Ectodermal cell (in vitro differentiated cells): Measurements from ENCODE around the gene CASP8.

Experiments used
- H3K27ac ChIP-seq: 2 replicates; pipeline ENCODE4 v1.7.0; 2013; ENCODE audit warnings: mild to moderate bottlenecking, low read depth, low read length; ENCODE audit not compliant: insufficient read depth, poor library complexity, severe bottlenecking
- H3K27me3 ChIP-seq: 2 replicates; pipeline ENCODE4 v1.7.0; 2013; ENCODE audit warnings: mild to moderate bottlenecking, low read length; ENCODE audit not compliant: insufficient read depth, control insufficient read depth, poor library complexity, severe bottlenecking
- H3K36me3 ChIP-seq: one replicate; pipeline ENCODE4 v1.7.0; 2013; ENCODE audit warnings: low read length; ENCODE audit not compliant: control insufficient read depth, insufficient read depth
- H3K4me1 ChIP-seq: one replicate; pipeline ENCODE4 v1.7.0; 2013; ENCODE audit warnings: low read length; ENCODE audit not compliant: control insufficient read depth, insufficient read depth
- H3K4me3 ChIP-seq: 2 replicates; pipeline ENCODE4 v1.7.0; 2013; ENCODE audit warnings: low read depth, low read length, control low read depth; ENCODE audit not compliant: insufficient read depth
- H3K9me3 ChIP-seq: 2 replicates; pipeline ENCODE4 v1.7.0; 2013; ENCODE audit warnings: mild to moderate bottlenecking, low read length, moderate library complexity; ENCODE audit not compliant: control insufficient read depth
- WGBS, 2 experiments: methylation state at CpG; one replicate each; pipeline ENCODE4 v1.1.7; 2013; ENCODE audit warnings: missing lambda C conversion rate in 2 of 2; 5-methylcytosine and 5-hydroxymethylcytosine counted together

CASP8 gene

GRCh38 chr2:201257956-201258665 lies 2.2 kb upstream of the CASP8 start:
- Histone ChIP-seq H3K9me3 (no peaks in the 10 kb centered on the region), H3K27me3 (no peaks in the 10 kb centered on the region), H3K36me3 (no peaks in the 10 kb centered on the region), H3K27ac (peak overlapping the region; percentile 55), H3K4me1 (peaks cover 10% of the 10 kb centered on the region), H3K4me3 (no peak overlapping the region)
- 29 to 31% methylated on average over 10 of the region's 10 CpGs for WGBS, 2 experiments

- Histone ChIP-seq H3K27me3 (no peaks in the 10 kb centered on the region), H3K27ac (peak overlapping the region; percentile 55), H3K4me1 (peaks cover 10% of the 10 kb centered on the region), H3K36me3 (no peaks in the 10 kb centered on the region), H3K4me3 (no peak overlapping the region), H3K9me3 (no peaks in the 10 kb centered on the region)
- 47 to 49% methylated on average over 11 to 14 of the region's 15 CpGs for WGBS, 2 experiments
Observed at GRCh38 chr2:201258666-201259615, 1.4 kb upstream of the CASP8 start.

GRCh38 chr2:201261471-201261870 lies 1.1 kb downstream of the CASP8 start:
- Histone ChIP-seq H3K4me1 (peaks cover 10% of the 10 kb centered on the region), H3K27ac (no peak overlapping the region), H3K4me3 (no peak overlapping the region), H3K9me3 (no peaks in the 10 kb centered on the region), H3K36me3 (no peaks in the 10 kb centered on the region), H3K27me3 (no peaks in the 10 kb centered on the region)
- whole genome bisulfite sequencing, 2 experiments: 93% methylated on average over 9 of the region's 9 CpGs

- no peak overlapping the region for H3K27ac ChIP-seq
- no peaks in the 10 kb centered on the region for H3K36me3 ChIP-seq
- no peaks in the 10 kb centered on the region for H3K9me3 ChIP-seq
- 90% methylated on average over 2 of the region's 2 CpGs for WGBS, 2 experiments
- no peaks in the 10 kb centered on the region for H3K27me3 ChIP-seq
- no peak overlapping the region for H3K4me3 ChIP-seq
- peaks cover 10% of the 10 kb centered on the region for H3K4me1 ChIP-seq
Observed at GRCh38 chr2:201261906-201262305, 1.6 kb downstream of the CASP8 start.

- WGBS, 2 experiments: 90 to 92% methylated on average over 2 to 5 of the region's 6 CpGs
- Histone ChIP-seq H3K36me3 (no peaks in the 10 kb centered on the region), H3K27me3 (no peaks in the 10 kb centered on the region), H3K4me3 (no peak overlapping the region), H3K4me1 (peaks cover 10% of the 10 kb centered on the region), H3K9me3 (no peaks in the 10 kb centered on the region), H3K27ac (no peak overlapping the region)
Observed at GRCh38 chr2:201262718-201263117, 2.4 kb downstream of the CASP8 start.

- Histone ChIP-seq H3K4me3 (no peak overlapping the region), H3K27me3 (no peaks in the 10 kb centered on the region), H3K9me3 (no peaks in the 10 kb centered on the region), H3K4me1 (peaks cover 2% of the 10 kb centered on the region), H3K36me3 (no peaks in the 10 kb centered on the region), H3K27ac (no peak overlapping the region)
- WGBS, 2 experiments: 91 to 100% methylated on average over 2 of the region's 2 CpGs
Observed at GRCh38 chr2:201263779-201264178, 3.4 kb downstream of the CASP8 start.

- Histone ChIP-seq H3K9me3 (no peaks in the 10 kb centered on the region), H3K36me3 (no peaks in the 10 kb centered on the region), H3K4me3 (no peak overlapping the region), H3K27ac (no peak overlapping the region), H3K27me3 (no peaks in the 10 kb centered on the region), H3K4me1 (no peaks in the 10 kb centered on the region)
- 84 to 94% methylated on average over 6 to 7 of the region's 7 CpGs for WGBS, 2 experiments
Observed at GRCh38 chr2:201264472-201265173, 4.3 kb downstream of the CASP8 start.

GRCh38 chr2:201266629-201267028 lies 6.3 kb downstream of the CASP8 start:
- H3K36me3 ChIP-seq: no peaks in the 10 kb centered on the region
- WGBS, 2 experiments: 77 to 100% methylated on average over 1 to 2 of the region's 2 CpGs
- no peaks in the 10 kb centered on the region for H3K9me3 ChIP-seq
- H3K27me3 ChIP-seq: no peaks in the 10 kb centered on the region
- H3K4me1 ChIP-seq: no peaks in the 10 kb centered on the region
- H3K27ac ChIP-seq: no peak overlapping the region
- no peak overlapping the region for H3K4me3 ChIP-seq

GRCh38 chr2:201267278-201268030 lies 7.1 kb downstream of the CASP8 start:
- Histone ChIP-seq H3K27me3 (no peaks in the 10 kb centered on the region), H3K9me3 (no peaks in the 10 kb centered on the region), H3K27ac (no peak overlapping the region), H3K36me3 (no peaks in the 10 kb centered on the region), H3K4me1 (no peaks in the 10 kb centered on the region), H3K4me3 (no peak overlapping the region)
- 95% methylated on average over 12 of the region's 12 CpGs for WGBS, 2 experiments
